AG09319 (cell line): ENCODE data around the gene ERAS.

ENCODE experiments used
- DNase-seq: peaks from one replicate; pipeline ENCODE4 v3.0.0-alpha.2; 2010; ENCODE audit warnings: low read depth; ENCODE audit errors: extremely low read depth
- CTCF ChIP-seq: IDR thresholded peaks from 2 replicates; pipeline ENCODE4 v1.5.1; 2011; ENCODE audit warnings: low read depth, mild to moderate bottlenecking, inconsistent platforms, low read length, moderate library complexity

Gene ERAS, protein sequence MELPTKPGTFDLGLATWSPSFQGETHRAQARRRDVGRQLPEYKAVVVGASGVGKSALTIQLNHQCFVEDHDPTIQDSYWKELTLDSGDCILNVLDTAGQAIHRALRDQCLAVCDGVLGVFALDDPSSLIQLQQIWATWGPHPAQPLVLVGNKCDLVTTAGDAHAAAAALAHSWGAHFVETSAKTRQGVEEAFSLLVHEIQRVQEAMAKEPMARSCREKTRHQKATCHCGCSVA

DNA sequence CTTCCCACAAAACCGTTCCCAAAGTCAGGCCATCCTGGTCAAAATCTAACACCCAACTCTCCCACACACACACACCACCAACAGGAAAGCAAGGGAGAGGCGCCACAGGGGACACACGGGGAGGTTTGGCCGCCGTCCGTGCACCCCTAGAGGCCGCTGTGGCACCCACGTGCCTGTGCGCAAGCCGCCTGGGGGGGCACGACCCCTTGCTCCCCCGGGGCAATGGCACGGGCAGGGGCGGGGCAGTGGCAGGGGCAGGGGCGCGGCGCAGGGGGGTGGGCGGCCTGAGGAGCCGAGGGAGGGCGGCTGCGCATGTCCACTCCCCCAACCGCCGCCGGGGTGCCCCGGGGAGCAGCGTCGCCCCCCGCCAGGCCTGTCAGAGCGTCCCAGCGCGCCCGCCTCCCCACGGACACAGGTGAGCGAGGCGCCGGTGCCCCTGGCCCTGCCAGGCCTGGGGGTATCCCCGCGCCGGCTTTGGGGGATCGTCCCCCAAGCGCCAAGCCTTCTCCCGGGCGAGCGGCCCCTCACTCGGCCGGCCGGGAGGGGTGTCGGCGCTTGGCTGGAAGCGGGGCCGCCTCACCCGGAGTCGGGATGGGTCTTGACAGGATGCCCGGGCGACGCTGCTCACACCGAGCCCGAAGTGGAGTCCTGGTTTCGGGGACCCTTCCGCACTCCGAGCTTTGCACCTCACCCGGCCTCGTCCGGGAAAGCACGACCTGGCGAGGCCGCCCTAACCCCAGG lies at the start of gene ERAS:
TSS of gene ERAS (plus strand) at position 379 of the 741 bp plus-strand sequence. CDS start 2,611 bp downstream, outside the sequence.
- TF ChIP-seq CTCF: no peak
- no peak for DNase-seq

DNA sequence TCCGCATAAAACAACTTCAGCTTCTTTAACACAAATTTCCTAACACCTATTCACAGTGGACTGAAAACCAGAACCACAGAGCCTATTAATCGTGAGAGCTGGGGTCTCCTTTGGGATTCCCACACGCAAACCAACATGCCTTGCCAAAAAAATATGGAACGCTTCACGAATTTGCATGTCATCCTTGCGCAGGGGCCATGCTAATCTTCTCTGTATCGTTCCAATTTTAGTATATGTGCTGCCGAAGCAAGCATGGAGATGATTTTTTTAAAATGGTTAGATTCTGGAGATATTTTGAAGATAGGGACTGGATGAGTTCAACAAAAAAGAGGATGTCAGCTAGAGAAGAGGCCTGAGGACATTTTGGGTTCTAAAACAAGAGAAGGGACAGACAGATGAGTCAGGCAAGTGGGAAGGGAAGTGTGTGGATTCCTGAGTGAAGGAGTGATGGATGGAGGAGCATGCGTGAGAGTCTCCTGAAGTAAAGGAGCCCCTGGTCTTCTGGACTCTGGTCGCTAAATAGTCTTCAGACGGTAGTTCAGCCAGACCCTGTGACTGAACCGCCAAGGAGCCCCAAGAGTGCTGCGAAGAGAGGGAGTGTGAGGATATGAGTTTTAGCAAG lies 49.4 kb upstream of the ERAS start:
- TF ChIP-seq CTCF: no peak
- DNase-seq: no peak

- no peak for TF ChIP-seq CTCF
- no peak for DNase-seq
Measured at GRCh38 chrX:48779399-48779798, 46.9 kb upstream of the ERAS start.

DNA sequence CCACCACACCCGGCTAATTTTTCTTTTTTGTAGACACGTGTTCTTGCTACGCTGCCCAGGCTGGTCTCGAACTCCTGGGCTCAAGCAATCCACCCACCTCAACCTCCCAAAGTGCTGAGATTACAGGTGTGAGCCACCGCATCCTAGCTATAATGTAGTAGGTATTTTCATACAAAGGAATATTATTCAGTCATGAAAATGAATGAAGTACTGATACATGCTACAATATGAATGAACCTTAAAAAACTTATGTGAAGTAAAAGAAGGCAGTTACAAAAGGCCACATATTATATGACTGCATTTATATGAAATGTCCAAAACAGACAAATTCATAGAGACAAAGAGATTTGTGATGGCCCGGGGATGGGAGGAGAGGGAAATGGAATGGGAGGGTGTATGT lies 44.6 kb upstream of the ERAS start:
- DNase-seq: no peak
- no peak for TF ChIP-seq CTCF

DNA sequence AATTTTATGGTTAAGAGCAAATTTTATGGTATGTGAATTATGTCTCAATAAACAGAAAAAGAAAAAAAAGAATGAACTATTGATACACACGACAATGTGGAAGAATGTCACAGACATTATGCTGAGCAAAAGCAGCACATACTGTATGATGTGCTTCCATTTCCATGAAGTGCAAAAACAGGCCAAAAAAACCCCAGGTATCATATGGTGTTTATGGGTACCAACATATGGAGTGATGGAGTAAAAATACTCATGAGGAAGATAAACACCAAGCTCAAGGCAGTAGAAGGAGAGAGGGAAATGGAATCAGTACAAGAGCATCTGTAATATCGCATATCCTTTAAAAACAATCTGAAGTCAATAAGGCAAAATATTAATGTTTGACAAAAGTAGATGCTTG lies 44.1 kb upstream of the ERAS start:
- no peak for TF ChIP-seq CTCF
- DNase-seq: no peak

DNA sequence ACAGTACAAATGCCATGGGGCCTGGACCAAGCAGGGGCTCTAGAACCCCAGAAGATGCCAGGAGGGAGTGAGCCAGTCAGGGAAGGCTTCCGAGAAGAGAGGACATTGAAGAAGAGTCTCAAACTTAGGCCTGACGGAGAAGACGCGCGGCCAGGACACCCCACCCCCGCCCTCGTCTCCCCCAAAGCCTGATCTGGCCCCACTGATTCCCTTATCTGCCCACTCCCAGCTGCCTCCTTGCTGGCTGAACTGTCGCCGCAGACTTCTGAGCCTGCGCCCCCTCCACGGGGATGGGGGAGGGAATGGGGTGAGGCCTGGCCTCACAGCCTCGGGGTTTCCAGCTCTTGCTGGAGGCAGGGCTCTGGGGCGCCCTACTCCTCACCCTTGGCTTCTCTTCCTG lies 43.5 kb upstream of the ERAS start:
- no peak for TF ChIP-seq CTCF
- no peak for DNase-seq

- no peak for DNase-seq
- TF ChIP-seq CTCF: no peak
Measured at GRCh38 chrX:48784726-48785125, 41.6 kb upstream of the ERAS start.
